ENCODE data around the gene CERCAM.

CERCAM gene

GRCh38 chr9:128470560-128470959, 49.9 kb downstream of the CERCAM start:
- no peaks in the 10 kb centered on the region for H3K9me3 Mint-ChIP-seq
- no peak overlapping the region for H3K4me3 Mint-ChIP-seq
- H3K27me3 Mint-ChIP-seq (ENCODE audit: low read depth, poor library complexity), result no peaks in the 10 kb centered on the region
- H3K4me1 Mint-ChIP-seq, result peaks cover 16% of the 10 kb centered on the region
- DNase-seq, result no peak
- peak overlapping the region; percentile 29 for H3K27ac Mint-ChIP-seq
- peaks cover 36% of the 10 kb centered on the region for H3K36me3 Mint-ChIP-seq (ENCODE audit: low read depth)
- no peak for TF ChIP-seq CTCF (IDR thresholded peaks at IDR 0.05)

- H3K27me3 Mint-ChIP-seq (ENCODE audit: low read depth, poor library complexity), result no peaks in the 10 kb centered on the region
- H3K27ac Mint-ChIP-seq, result peak overlapping the region; percentile 92
- no peak for TF ChIP-seq CTCF (IDR thresholded peaks at IDR 0.05)
- DNase-seq, result no peak
- H3K4me3 Mint-ChIP-seq, result no peak overlapping the region
- H3K4me1 Mint-ChIP-seq, result peaks cover 16% of the 10 kb centered on the region
- no peaks in the 10 kb centered on the region for H3K9me3 Mint-ChIP-seq
- H3K36me3 Mint-ChIP-seq (ENCODE audit: low read depth), result peaks cover 40% of the 10 kb centered on the region
These were observed 52.4 kb downstream of the CERCAM start for GRCh38 chr9:128473104-128473503.

GRCh38 chr9:128475867-128476266, 55.2 kb downstream of the CERCAM start:
- no peak for TF ChIP-seq CTCF (IDR thresholded peaks at IDR 0.05)
- Mint-ChIP-seq H3K4me1 (peaks cover 16% of the 10 kb centered on the region), H3K27me3 (ENCODE audit: low read depth, poor library complexity) (no peaks in the 10 kb centered on the region), H3K27ac (no peak overlapping the region), H3K36me3 (ENCODE audit: low read depth) (peaks cover 49% of the 10 kb centered on the region), H3K4me3 (no peak overlapping the region), H3K9me3 (no peaks in the 10 kb centered on the region)
- no peak for DNase-seq

- no peak for DNase-seq
- H3K4me3 Mint-ChIP-seq, result no peak overlapping the region
- no peaks in the 10 kb centered on the region for H3K9me3 Mint-ChIP-seq
- no peaks in the 10 kb centered on the region for H3K4me1 Mint-ChIP-seq
- H3K27ac Mint-ChIP-seq, result no peak overlapping the region
- H3K27me3 Mint-ChIP-seq (ENCODE audit: low read depth, poor library complexity), result no peaks in the 10 kb centered on the region
- no peak for TF ChIP-seq CTCF (IDR thresholded peaks at IDR 0.05)
- H3K36me3 Mint-ChIP-seq (ENCODE audit: low read depth), result peaks cover 62% of the 10 kb centered on the region
These were observed 58.6 kb downstream of the CERCAM start for GRCh38 chr9:128479262-128479661.

GRCh38 chr9:128481561-128481960, 60.9 kb downstream of the CERCAM start:
- no peaks in the 10 kb centered on the region for H3K9me3 Mint-ChIP-seq
- no peak overlapping the region for H3K4me3 Mint-ChIP-seq
- no peaks in the 10 kb centered on the region for H3K4me1 Mint-ChIP-seq
- no peaks in the 10 kb centered on the region for H3K27me3 Mint-ChIP-seq (ENCODE audit: low read depth, poor library complexity)
- no peak overlapping the region for H3K27ac Mint-ChIP-seq
- no peak for TF ChIP-seq CTCF (IDR thresholded peaks at IDR 0.05)
- peaks cover 62% of the 10 kb centered on the region for H3K36me3 Mint-ChIP-seq (ENCODE audit: low read depth)
- DNase-seq, result no peak

- peak overlapping the region; percentile 81 for H3K27ac Mint-ChIP-seq
- H3K27me3 Mint-ChIP-seq (ENCODE audit: low read depth, poor library complexity), result no peaks in the 10 kb centered on the region
- H3K4me1 Mint-ChIP-seq, result no peaks in the 10 kb centered on the region
- peaks cover 68% of the 10 kb centered on the region for H3K36me3 Mint-ChIP-seq (ENCODE audit: low read depth)
- DNase-seq, result no peak
- H3K9me3 Mint-ChIP-seq, result no peaks in the 10 kb centered on the region
- no peak for TF ChIP-seq CTCF (IDR thresholded peaks at IDR 0.05)
- no peak overlapping the region for H3K4me3 Mint-ChIP-seq
These were observed 61.5 kb downstream of the CERCAM start for GRCh38 chr9:128482186-128482585.

All from nephron progenitor cell (in vitro differentiated cells).